NT2/D1 (cell line): ENCODE data around the gene GALNT7.

ENCODE experiments used
- DNase-seq: peaks from one replicate; pipeline ENCODE4 v3.0.0-alpha.2; 2011; ENCODE audit warnings: low read depth, low spot score
- H3K27me3 ChIP-seq: 2 replicates; pipeline ENCODE4 v1.6.0; 2011; ENCODE audit warnings: mild to moderate bottlenecking; ENCODE audit not compliant: insufficient read length, insufficient read depth
- H3K36me3 ChIP-seq: 2 replicates; pipeline ENCODE4 v1.6.1; 2011; ENCODE audit warnings: mild to moderate bottlenecking, low read length, mixed read lengths; ENCODE audit not compliant: insufficient read depth, insufficient read length
- H3K4me1 ChIP-seq: 2 replicates; pipeline ENCODE4 v1.5.1; 2011; ENCODE audit not compliant: insufficient read depth, insufficient read length
- H3K4me3 ChIP-seq: 2 replicates; pipeline ENCODE4 v1.5.1; 2011; ENCODE audit warnings: low read depth; ENCODE audit not compliant: insufficient read length
- H3K9ac ChIP-seq: 2 replicates; pipeline ENCODE4 v1.6.0; 2011; ENCODE audit warnings: low read depth; ENCODE audit not compliant: insufficient read length
- H3K9me3 ChIP-seq: 2 replicates; pipeline ENCODE4 v1.5.1; 2011; ENCODE audit warnings: mild to moderate bottlenecking, low read length; ENCODE audit not compliant: insufficient read depth
- SUZ12 ChIP-seq: IDR thresholded peaks from 2 replicates; pipeline ENCODE4 v1.6.1; 2011; ENCODE audit not compliant: insufficient read length, insufficient read depth; ENCODE audit errors: extremely low read depth
- YY1 ChIP-seq: IDR thresholded peaks from 2 replicates; pipeline ENCODE4 v1.6.1; 2011; ENCODE audit not compliant: insufficient read length, insufficient read depth
- ZNF274 ChIP-seq: IDR thresholded peaks from 2 replicates; pipeline ENCODE4 v1.6.1; 2011; ENCODE audit warnings: mild to moderate bottlenecking, low read depth, low read length

The GALNT7 gene

DNA sequence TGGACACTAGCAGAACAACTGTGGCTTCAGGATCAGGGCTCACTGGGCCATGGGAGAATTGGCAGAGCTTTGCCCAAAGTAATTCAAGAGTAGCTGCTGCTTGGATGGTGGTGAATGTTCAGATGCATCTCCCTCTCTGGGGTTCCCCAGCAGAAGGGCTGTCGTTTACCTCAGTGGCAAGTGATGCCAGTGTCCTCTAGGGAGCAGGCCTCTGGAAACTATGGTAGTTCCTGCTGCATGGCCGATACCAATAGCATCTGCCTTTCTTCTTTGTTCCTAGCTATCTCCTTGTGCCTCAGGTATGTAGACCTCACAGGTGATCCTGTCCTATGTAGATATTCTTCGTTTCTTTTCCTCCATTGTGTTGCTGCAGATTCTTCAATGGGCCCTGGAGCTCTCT is 139.2 kb downstream of the GALNT7 start:
- DNase-seq = no peak
- H3K27me3 ChIP-seq = no peaks in the 10 kb centered on the region
- H3K36me3 ChIP-seq = peaks cover 25% of the 10 kb centered on the region
- H3K4me3 ChIP-seq = no peak overlapping the region
- H3K9me3 ChIP-seq = no peaks in the 10 kb centered on the region
- TF ChIP-seq SUZ12 = no peak
- no peak for TF ChIP-seq ZNF274
- TF ChIP-seq YY1 = no peak
- H3K4me1 ChIP-seq = peaks cover 2% of the 10 kb centered on the region
- no peak overlapping the region for H3K9ac ChIP-seq

DNA sequence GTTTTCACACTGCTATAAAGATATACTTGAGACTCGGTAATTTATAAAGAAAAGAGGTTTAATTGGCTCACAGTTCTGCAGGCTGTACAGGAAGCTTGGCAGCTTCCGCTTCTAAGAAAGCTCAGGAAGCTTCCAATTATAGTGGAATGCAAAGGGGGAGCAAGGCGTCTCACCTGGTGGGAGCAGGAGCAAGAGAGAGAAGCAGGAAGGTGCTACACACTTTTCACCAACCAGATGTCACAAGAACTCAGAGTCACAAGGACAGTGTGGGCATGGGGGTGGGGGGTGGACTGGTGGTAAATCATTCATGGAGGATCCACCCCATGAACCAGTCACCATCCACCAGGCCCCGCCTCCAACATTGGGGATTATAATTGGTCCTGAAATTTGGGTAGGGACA is 142.8 kb downstream of the GALNT7 start:
- Histone ChIP-seq H3K9me3 (no peaks in the 10 kb centered on the region), H3K9ac (no peak overlapping the region), H3K36me3 (peaks cover 44% of the 10 kb centered on the region), H3K27me3 (no peaks in the 10 kb centered on the region), H3K4me3 (no peak overlapping the region), H3K4me1 (peaks cover 2% of the 10 kb centered on the region)
- TF ChIP-seq ZNF274 (no peak), YY1 (no peak), SUZ12 (no peak)
- DNase-seq = no peak

GRCh38 chr4:173314715-173315114 is 146.1 kb downstream of the GALNT7 start:
- no peak overlapping the region for H3K4me3 ChIP-seq
- peaks cover 33% of the 10 kb centered on the region for H3K36me3 ChIP-seq
- no peaks in the 10 kb centered on the region for H3K4me1 ChIP-seq
- H3K9me3 ChIP-seq = no peaks in the 10 kb centered on the region
- no peaks in the 10 kb centered on the region for H3K27me3 ChIP-seq
- TF ChIP-seq SUZ12 (no peak), ZNF274 (no peak), YY1 (no peak)
- H3K9ac ChIP-seq = no peak overlapping the region
- DNase-seq = no peak

DNA sequence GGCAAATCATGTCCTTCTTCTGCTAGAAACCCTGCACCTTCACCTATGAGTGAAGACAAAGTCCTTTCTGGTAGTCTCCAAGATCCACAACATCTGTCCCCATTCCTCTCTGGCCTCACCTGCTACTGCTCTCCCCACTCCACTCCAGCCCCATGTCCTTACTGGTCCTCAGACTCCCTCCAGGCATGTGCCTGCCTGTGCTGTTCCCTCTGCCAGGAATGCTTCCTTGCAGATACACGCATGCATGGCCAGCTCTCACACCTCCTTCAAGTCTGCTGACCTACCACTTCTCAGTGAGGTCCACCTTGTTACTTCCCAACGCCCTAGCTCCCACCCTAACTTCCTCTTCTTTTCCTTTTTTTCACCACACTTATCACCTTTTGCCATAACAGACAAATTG is 147.4 kb downstream of the GALNT7 start:
- Histone ChIP-seq H3K27me3 (no peaks in the 10 kb centered on the region), H3K9ac (no peak overlapping the region), H3K4me1 (no peaks in the 10 kb centered on the region), H3K9me3 (no peaks in the 10 kb centered on the region), H3K4me3 (no peak overlapping the region), H3K36me3 (peaks cover 30% of the 10 kb centered on the region)
- no peak for DNase-seq
- TF ChIP-seq YY1 = no peak
- TF ChIP-seq SUZ12 = no peak
- TF ChIP-seq ZNF274 = no peak

- no peak for TF ChIP-seq SUZ12
- no peak for DNase-seq
- H3K4me3 ChIP-seq = no peak overlapping the region
- no peak overlapping the region for H3K9ac ChIP-seq
- H3K4me1 ChIP-seq = no peaks in the 10 kb centered on the region
- peaks cover 31% of the 10 kb centered on the region for H3K36me3 ChIP-seq
- H3K9me3 ChIP-seq = no peaks in the 10 kb centered on the region
- no peaks in the 10 kb centered on the region for H3K27me3 ChIP-seq
These were observed 148.4 kb downstream of the GALNT7 start for GRCh38 chr4:173317004-173317403.

DNA sequence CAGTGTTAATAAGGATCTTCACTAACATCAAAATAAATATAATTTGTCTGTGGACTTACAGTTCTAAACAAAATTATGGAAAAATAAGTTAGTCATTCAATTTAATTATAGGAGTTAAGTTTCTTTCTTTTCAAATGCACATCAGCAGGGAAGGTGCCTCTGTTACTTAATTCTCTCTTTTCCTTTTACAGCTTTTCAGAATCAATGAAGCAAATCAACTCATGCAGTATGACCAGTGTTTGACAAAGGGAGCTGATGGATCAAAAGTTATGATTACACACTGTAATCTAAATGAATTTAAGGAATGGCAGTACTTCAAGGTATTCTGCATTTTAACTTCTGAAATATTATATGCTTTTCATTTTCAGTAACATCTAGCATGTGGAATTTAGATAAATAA is 149.6 kb downstream of the GALNT7 start:
- TF ChIP-seq ZNF274 (no peak), YY1 (no peak), SUZ12 (no peak)
- H3K4me1 ChIP-seq = no peaks in the 10 kb centered on the region
- DNase-seq = no peak
- H3K9me3 ChIP-seq = no peaks in the 10 kb centered on the region
- H3K4me3 ChIP-seq = no peak overlapping the region
- H3K27me3 ChIP-seq = no peaks in the 10 kb centered on the region
- no peak overlapping the region for H3K9ac ChIP-seq
- peaks cover 36% of the 10 kb centered on the region for H3K36me3 ChIP-seq

GRCh38 chr4:173318648-173319211 is 150.1 kb downstream of the GALNT7 start:
- Histone ChIP-seq H3K4me1 (no peaks in the 10 kb centered on the region), H3K9me3 (no peaks in the 10 kb centered on the region), H3K27me3 (no peaks in the 10 kb centered on the region), H3K9ac (no peak overlapping the region), H3K36me3 (peaks cover 38% of the 10 kb centered on the region), H3K4me3 (no peak overlapping the region)
- no peak for DNase-seq
- no peak for TF ChIP-seq YY1
- no peak for TF ChIP-seq SUZ12
- no peak for TF ChIP-seq ZNF274
